Measurements from ENCODE around the gene PALB2.
"Not testable (repeated sequence)": the region's sequence is repeated elsewhere in the genome, so short reads cannot be mapped to it uniquely, and the experiment has no call there.

Gene PALB2

GRCh38 chr16:23642246-23642774 is 1.2 kb upstream of the PALB2 start:
- no peak for DNase-seq (ENCODE audit: low spot score)

GRCh38 chr16:23640615-23640930 is 537 bp downstream of the PALB2 start:
- DNase-seq (ENCODE audit: low spot score): no peak

DNA sequence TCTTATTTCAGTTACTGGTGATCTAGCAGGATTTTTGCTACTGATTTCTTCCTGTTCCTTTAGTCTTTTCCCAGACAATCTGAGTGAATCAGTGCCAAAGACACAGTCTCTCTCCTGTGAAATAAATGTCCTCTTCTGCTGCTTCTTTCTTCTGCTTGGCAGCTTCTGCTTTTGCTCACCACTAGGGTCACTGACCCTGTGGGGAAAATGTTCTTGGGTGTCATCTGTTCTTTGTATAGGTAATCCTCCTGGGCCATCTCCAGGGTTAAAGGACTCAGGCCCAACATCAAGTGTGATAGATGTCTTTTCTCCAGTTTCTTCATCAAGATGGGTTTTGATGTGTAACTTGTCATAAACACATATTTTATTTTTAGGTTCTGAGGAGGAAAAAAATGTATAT is 5.2 kb downstream of the PALB2 start:
- no peak for DNase-seq (ENCODE audit: low spot score)

DNA sequence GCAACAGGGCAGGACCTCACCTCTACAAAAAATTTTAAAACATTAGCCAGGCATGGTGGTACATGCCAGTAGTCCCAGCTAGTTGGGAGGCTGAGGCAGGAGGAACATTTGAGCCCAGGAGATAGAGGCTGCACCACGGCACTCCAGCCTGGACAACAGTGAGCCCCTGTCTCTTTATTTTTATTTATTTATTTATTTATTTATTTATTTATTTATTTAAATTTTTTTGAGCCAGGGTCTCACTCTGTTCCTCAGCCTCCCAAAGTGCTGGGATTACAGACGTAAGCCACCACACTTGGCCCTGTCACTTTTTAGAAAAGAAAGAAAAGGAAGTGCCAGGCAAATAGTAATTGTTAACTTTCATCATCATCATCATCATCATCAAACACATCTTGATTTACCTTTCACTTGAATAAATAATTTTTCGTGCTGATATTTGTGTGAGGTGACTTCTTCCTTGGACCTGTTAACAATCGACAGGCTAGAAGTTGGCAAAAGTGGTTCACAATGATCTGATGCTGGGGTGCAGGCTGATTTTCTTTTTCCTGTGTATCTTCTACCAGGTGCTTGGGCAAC is 6.6 kb downstream of the PALB2 start:
- no peak for DNase-seq (ENCODE audit: low spot score)

- not testable (repeated sequence) for DNase-seq (ENCODE audit: low spot score)
Measured at GRCh38 chr16:23631874-23632273, 9.2 kb downstream of the PALB2 start.

GRCh38 chr16:23629516-23629915 is 11.6 kb downstream of the PALB2 start:
- DNase-seq (ENCODE audit: low spot score): no peak

DNA sequence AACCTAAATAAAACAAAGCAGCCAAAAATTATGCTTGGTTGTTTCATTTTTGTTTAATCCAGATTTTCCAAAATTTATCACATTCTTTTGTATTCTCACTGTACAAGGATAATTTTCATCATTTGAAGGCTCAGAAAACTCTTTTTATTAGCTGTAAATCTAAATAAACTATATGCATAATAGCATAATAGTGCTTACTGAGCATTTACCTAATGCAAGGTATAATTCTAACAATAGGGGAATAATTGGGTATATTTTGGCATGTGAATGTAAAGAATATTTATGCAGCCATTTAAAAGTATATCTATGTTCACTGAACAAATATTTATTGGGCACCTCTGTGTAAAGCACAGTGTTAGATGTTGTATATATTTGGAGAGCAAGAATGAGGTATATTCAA is 17.0 kb downstream of the PALB2 start:
- no peak for DNase-seq (ENCODE audit: low spot score)

DNA sequence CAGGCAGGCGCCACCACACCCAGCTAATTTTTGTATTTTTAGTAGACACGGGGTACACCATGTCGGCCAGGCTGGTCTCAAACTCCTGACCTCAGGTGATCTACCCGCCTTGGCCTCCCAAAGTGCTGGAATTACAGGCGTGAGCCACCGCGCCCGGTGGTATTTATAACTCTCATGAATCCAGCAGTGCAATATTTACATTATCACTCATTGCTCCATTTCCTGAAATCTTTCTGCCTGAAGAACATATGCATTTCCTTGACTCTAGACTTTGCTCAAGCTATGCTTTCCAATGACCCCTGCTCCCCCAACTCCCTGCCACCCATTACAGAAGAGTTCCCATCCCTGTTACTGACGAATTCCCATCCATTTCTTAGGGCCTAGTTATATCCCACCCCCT is 25.3 kb downstream of the PALB2 start:
- no peak for DNase-seq (ENCODE audit: low spot score)

DNA sequence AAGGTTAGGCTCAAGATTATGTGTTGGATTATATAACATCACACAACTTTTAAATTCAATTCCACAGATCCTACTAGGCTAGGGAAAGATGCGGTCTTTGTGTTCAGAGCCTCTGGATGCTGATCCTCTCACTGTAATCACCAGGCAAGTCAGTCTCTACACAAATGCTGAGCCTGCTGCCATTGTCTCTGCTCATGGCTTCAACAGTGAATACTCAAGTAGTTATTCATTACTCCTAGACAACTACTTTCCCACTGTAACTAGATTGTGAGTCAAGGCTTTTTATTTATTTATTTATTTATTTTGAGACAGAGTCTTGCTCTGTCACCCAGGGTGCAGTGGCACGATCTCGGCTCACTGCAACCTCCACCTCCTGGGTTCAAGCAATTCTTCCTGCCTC is 29.2 kb downstream of the PALB2 start:
- DNase-seq (ENCODE audit: low spot score): no peak

DNA sequence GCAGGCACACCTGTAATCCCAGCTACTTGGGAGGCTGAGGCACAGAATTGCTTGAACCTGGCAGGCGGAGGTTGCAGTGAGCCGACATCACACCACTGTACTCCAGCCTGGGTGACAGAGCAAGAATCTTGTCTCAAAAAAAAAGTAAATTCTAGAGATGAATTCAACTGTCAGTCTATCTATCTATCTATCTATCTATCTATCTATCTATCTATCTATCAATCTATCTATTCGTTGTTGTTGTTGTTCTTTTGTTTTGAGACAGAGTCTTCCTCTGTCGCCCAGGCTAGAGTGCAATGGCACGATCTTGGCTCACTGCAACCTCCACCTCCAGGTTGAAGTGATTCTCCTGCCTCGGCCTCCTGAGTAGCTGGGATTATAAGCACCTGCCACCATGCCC is 30.2 kb downstream of the PALB2 start:
- DNase-seq (ENCODE audit: low spot score): not testable (repeated sequence)

GRCh38 chr16:23609929-23610328 is 31.2 kb downstream of the PALB2 start:
- DNase-seq (ENCODE audit: low spot score): no peak

DNA sequence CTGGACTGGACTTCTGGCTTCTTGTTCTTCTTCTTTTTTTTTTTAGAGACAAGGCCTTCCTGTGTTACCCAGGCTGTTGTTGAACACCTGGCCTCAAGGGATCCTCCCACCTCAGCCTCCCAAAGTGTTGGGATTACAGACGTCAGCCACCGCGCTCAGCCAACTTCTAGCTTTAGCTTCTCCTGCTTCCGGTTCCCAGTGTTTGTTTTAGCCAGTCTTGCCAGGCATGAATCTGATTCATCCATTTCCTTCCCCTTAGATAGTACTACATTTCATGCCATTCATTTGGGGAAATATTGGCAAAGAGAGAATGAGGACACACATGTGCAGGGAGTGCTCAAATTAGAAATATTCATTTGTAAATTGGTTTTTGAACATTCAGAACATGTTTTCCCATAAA is 32.9 kb downstream of the PALB2 start:
- DNase-seq (ENCODE audit: low spot score): no peak

DNA sequence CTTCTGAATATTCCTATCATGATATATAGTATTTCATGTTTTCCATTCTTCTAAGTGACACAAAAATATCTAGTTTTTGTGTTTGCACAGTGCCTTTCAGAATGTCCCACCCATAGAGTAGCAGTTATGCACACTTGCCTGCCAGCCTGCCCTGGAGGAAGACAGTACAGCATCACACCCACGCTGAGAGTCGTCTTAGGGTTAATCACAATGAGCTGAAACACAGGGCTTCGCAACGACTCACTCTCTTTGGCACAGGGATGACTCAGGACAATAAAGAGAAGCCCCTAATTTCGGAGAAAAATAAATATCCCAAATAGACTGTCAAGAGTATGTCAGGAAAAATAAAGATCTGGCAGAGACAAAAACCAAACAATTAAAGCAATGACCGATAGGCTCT is 33.4 kb downstream of the PALB2 start:
- no peak for DNase-seq (ENCODE audit: low spot score)

- DNase-seq (ENCODE audit: low spot score): peak; percentile 66
Measured at GRCh38 chr16:23597003-23597756, 43.9 kb downstream of the PALB2 start.

- DNase-seq (ENCODE audit: low spot score): peak; percentile 92
Measured at GRCh38 chr16:23595951-23596720, 45.0 kb downstream of the PALB2 start, which contains the start of gene NDUFAB1. TSS of gene NDUFAB1 (minus strand) at chr16:23596316. CDS start at chr16:23596290, 26 bp downstream.

GRCh38 chr16:23595246-23595950 is 45.7 kb downstream of the PALB2 start:
- no peak for DNase-seq (ENCODE audit: low spot score)

- DNase-seq (ENCODE audit: low spot score): no peak
Measured at GRCh38 chr16:23594186-23594585, 46.9 kb downstream of the PALB2 start.

DNA sequence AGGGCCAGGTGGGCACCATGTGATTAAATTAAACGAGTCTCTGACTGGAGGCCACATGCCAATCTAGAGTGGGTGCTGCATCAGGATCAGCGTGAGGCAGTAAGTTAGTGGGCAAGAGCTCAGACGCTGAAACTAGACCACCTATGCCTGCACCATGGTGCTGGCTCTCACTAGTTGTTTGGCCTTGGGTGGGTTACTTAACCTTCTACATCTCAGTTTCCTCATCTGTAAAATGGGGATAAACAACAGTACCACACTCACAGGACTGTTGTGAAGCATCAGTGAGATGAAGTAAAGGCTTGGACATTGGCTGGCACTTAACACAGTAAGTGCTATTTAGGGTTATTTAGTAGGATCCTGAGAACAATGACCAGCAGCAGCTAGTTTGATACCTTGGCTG is 50.9 kb downstream of the PALB2 start:
- no peak for DNase-seq (ENCODE audit: low spot score)

GRCh38 chr16:23587726-23588125 is 53.4 kb downstream of the PALB2 start:
- DNase-seq (ENCODE audit: low spot score): no peak

- DNase-seq (ENCODE audit: low spot score): no peak
Measured at GRCh38 chr16:23584186-23585076, 56.7 kb downstream of the PALB2 start.

DNA sequence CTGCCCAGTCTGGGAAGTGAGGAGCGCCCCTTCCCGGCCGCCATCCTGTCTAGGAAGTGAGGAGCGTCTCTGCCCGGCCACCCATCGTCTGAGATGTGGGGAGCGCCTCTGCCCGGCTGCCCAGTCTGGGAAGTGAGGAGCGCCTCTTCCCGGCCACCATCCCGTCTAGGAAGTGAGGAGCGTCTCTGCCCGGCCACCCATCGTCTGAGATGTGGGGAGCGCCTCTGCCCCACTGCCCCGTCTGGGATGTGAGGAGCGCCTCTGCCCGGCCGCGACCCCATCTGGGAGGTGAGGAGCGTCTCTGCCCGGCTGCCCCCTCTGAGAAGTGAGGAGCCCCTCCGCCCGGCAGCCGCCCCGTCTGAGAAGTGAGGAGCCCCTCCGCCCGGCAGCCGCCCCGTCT is 57.8 kb downstream of the PALB2 start:
- DNase-seq (ENCODE audit: low spot score): not testable (repeated sequence)
